ENCODE measurements around the gene CXCR5.

- TF ChIP-seq POLR2A (IDR thresholded peaks at IDR 0.05; ENCODE audit: low read length): no peak
- no peak for TF ChIP-seq GATA1 (IDR thresholded peaks at IDR 0.05; ENCODE audit: low read depth, low read length)
Measured at GRCh38 chr11:118883368-118884071, at the start of gene CXCR5.

Data from erythroblast (primary cell).